ENCODE measurements around the gene CDKL1.

The CDKL1 gene

GRCh38 chr14:50396631-50397389 is at the start of gene CDKL1:
CDKL1 (minus strand) TSS chr14:50396881; CDS start chr14:50395868, 1,013 bp downstream.
- peak; percentile 51 to 55 for DNase-seq

- no peak for DNase-seq
These were observed 37.8 kb upstream of the CDKL1 start for GRCh38 chr14:50434528-50434927.

- DNase-seq: no peak
These were observed 35.5 kb upstream of the CDKL1 start for GRCh38 chr14:50432131-50432530.

- DNase-seq: no peak
These were observed 29.1 kb upstream of the CDKL1 start for GRCh38 chr14:50425816-50426215.

- DNase-seq: no peak
These were observed 28.4 kb upstream of the CDKL1 start for GRCh38 chr14:50425105-50425504.

GRCh38 chr14:50423529-50423928 is 26.8 kb upstream of the CDKL1 start:
- no peak for DNase-seq

GRCh38 chr14:50421499-50421898 is 24.8 kb upstream of the CDKL1 start:
- no peak for DNase-seq

GRCh38 chr14:50417853-50418252 is 21.2 kb upstream of the CDKL1 start:
- DNase-seq: no peak

GRCh38 chr14:50410921-50411320 is 14.2 kb upstream of the CDKL1 start:
- no peak for DNase-seq

- no peak for DNase-seq
These were observed 13.4 kb upstream of the CDKL1 start for GRCh38 chr14:50410071-50410470.

GRCh38 chr14:50407111-50407812 is 10.6 kb upstream of the CDKL1 start:
- no peak for DNase-seq

- no peak for DNase-seq
These were observed 6.7 kb upstream of the CDKL1 start for GRCh38 chr14:50403419-50403818.

GRCh38 chr14:50402965-50403364 is 6.3 kb upstream of the CDKL1 start:
- no peak for DNase-seq

- no peak for DNase-seq
These were observed 3.8 kb upstream of the CDKL1 start for GRCh38 chr14:50400461-50400860.

- no peak for DNase-seq
These were observed 2.8 kb upstream of the CDKL1 start for GRCh38 chr14:50399251-50400032.

- DNase-seq: no peak
These were observed 1.5 kb upstream of the CDKL1 start for GRCh38 chr14:50398189-50398580.

- DNase-seq: no peak
These were observed 908 bp upstream of the CDKL1 start for GRCh38 chr14:50397390-50398188.

- no peak for DNase-seq
These were observed 1.2 kb downstream of the CDKL1 start for GRCh38 chr14:50395448-50395847.

GRCh38 chr14:50394713-50395112 is 2.0 kb downstream of the CDKL1 start:
- DNase-seq: no peak

GRCh38 chr14:50389668-50390441 is 6.8 kb downstream of the CDKL1 start:
- DNase-seq: no peak

GRCh38 chr14:50388256-50388931 is 8.3 kb downstream of the CDKL1 start:
- no peak for DNase-seq
